Duodenal mucosa (tissue), 2 donors: ENCODE results near the gene PRND.

Source experiments
- H3K27ac ChIP-seq: one replicate; pipeline ENCODE4 v1.7.0; 2013; ENCODE audit warnings: low read depth, low read length
- H3K27me3 ChIP-seq, 2 donors: one replicate each; pipeline ENCODE4 v1.7.0; 2013; ENCODE audit warnings: low read length in 2 of 2, control low read depth in 1 of 2; ENCODE audit not compliant: insufficient read depth in 2 of 2, control insufficient read depth in 1 of 2
- H3K36me3 ChIP-seq, 2 donors: one replicate each; pipeline ENCODE4 v1.7.0; 2013; ENCODE audit warnings: low read length in 2 of 2, control low read depth in 1 of 2; ENCODE audit not compliant: insufficient read depth in 2 of 2, control insufficient read depth in 1 of 2
- H3K4me1 ChIP-seq, 2 donors: one replicate each; pipeline ENCODE4 v1.7.0; 2013; ENCODE audit warnings: low read length in 2 of 2, control low read depth in 1 of 2; ENCODE audit not compliant: insufficient read depth in 2 of 2, control insufficient read depth in 1 of 2
- H3K4me3 ChIP-seq, 2 donors: one replicate each; pipeline ENCODE4 v1.7.0; 2013; ENCODE audit warnings: low read length in 2 of 2, low read depth in 1 of 2
- H3K9ac ChIP-seq, 2 donors: one replicate each; pipeline ENCODE4 v1.7.0; 2013; ENCODE audit warnings: low read length in 2 of 2, low read depth in 1 of 2
- H3K9me3 ChIP-seq, 2 donors: one replicate each; pipeline ENCODE4 v1.7.0; 2013; ENCODE audit warnings: low read length in 2 of 2, control low read depth in 1 of 2; ENCODE audit not compliant: control insufficient read depth in 1 of 2

PRND gene

GRCh38 chr20:4685923-4686221 lies 35.8 kb upstream of the PRND start:
- H3K4me3 ChIP-seq, result peak overlapping the region; percentile 58 to 73
- peaks cover 9 to 10% of the 10 kb centered on the region in 2 donors for H3K4me1 ChIP-seq
- H3K36me3 ChIP-seq, result no peaks in the 10 kb centered on the region

GRCh38 chr20:4688305-4688704 lies 33.4 kb upstream of the PRND start:
- no peaks in the 10 kb centered on the region for H3K27me3 ChIP-seq
- no peak overlapping the region for H3K27ac ChIP-seq
- H3K4me3 ChIP-seq, result no peak overlapping the region
- H3K4me1 ChIP-seq, result peaks cover 9 to 10% of the 10 kb centered on the region in 2 donors
- H3K9ac ChIP-seq, result no peak overlapping the region
- H3K9me3 ChIP-seq, result no peaks in the 10 kb centered on the region
- no peaks in the 10 kb centered on the region for H3K36me3 ChIP-seq

More at GRCh38 chr20:4685923-4686221, 35.8 kb upstream of the PRND start:
- H3K9me3 ChIP-seq, result no peaks in the 10 kb centered on the region
- H3K27ac ChIP-seq, result peak overlapping the region; percentile 84
- H3K27me3 ChIP-seq, result no peaks in the 10 kb centered on the region
- H3K9ac ChIP-seq, result peak overlapping the region in 1 of 2 donors; percentile 51

GRCh38 chr20:4689220-4689619 lies 32.5 kb upstream of the PRND start:
- peaks cover 9 to 10% of the 10 kb centered on the region in 2 donors for H3K4me1 ChIP-seq
- no peak overlapping the region for H3K4me3 ChIP-seq
- H3K27me3 ChIP-seq, result no peaks in the 10 kb centered on the region
- no peaks in the 10 kb centered on the region for H3K9me3 ChIP-seq
- no peak overlapping the region for H3K9ac ChIP-seq
- H3K27ac ChIP-seq, result no peak overlapping the region
- no peaks in the 10 kb centered on the region for H3K36me3 ChIP-seq

- Histone ChIP-seq H3K27ac (no peak overlapping the region), H3K4me3 (no peak overlapping the region), H3K9ac (no peak overlapping the region), H3K36me3 (no peaks in the 10 kb centered on the region), H3K4me1 (peaks cover 0 to 5% of the 10 kb centered on the region in 2 donors), H3K9me3 (no peaks in the 10 kb centered on the region), H3K27me3 (no peaks in the 10 kb centered on the region)
Observed at GRCh38 chr20:4691753-4692152, 30.0 kb upstream of the PRND start.

- no peaks in the 10 kb centered on the region for H3K9me3 ChIP-seq
- H3K27ac ChIP-seq, result no peak overlapping the region
- no peak overlapping the region for H3K4me3 ChIP-seq
- no peak overlapping the region for H3K9ac ChIP-seq
- peaks cover 0 to 2% of the 10 kb centered on the region in 2 donors for H3K36me3 ChIP-seq
- H3K27me3 ChIP-seq, result no peaks in the 10 kb centered on the region
- H3K4me1 ChIP-seq, result no peaks in the 10 kb centered on the region
Observed at GRCh38 chr20:4694076-4694475, 27.6 kb upstream of the PRND start.

- H3K36me3 ChIP-seq, result peaks cover 7 to 19% of the 10 kb centered on the region in 2 donors
- no peaks in the 10 kb centered on the region for H3K27me3 ChIP-seq
- no peak overlapping the region for H3K9ac ChIP-seq
Observed at GRCh38 chr20:4697189-4697830, 24.4 kb upstream of the PRND start.

GRCh38 chr20:4697831-4698221 lies 23.9 kb upstream of the PRND start:
- H3K36me3 ChIP-seq, result peaks cover 7 to 19% of the 10 kb centered on the region in 2 donors
- H3K9me3 ChIP-seq, result no peaks in the 10 kb centered on the region
- H3K4me3 ChIP-seq, result no peak overlapping the region
- no peaks in the 10 kb centered on the region for H3K4me1 ChIP-seq
- H3K9ac ChIP-seq, result no peak overlapping the region
- no peak overlapping the region for H3K27ac ChIP-seq
- H3K27me3 ChIP-seq, result no peaks in the 10 kb centered on the region

More at GRCh38 chr20:4697189-4697830, 24.4 kb upstream of the PRND start:
- H3K27ac ChIP-seq, result no peak overlapping the region
- no peaks in the 10 kb centered on the region for H3K4me1 ChIP-seq
- H3K9me3 ChIP-seq, result no peaks in the 10 kb centered on the region
- no peak overlapping the region for H3K4me3 ChIP-seq

GRCh38 chr20:4699216-4699615 lies 22.5 kb upstream of the PRND start:
- Histone ChIP-seq H3K4me3 (no peak overlapping the region), H3K9ac (no peak overlapping the region), H3K27me3 (no peaks in the 10 kb centered on the region), H3K36me3 (peaks cover 7 to 19% of the 10 kb centered on the region in 2 donors), H3K4me1 (no peaks in the 10 kb centered on the region), H3K27ac (no peak overlapping the region), H3K9me3 (no peaks in the 10 kb centered on the region)

GRCh38 chr20:4699957-4700356 lies 21.8 kb upstream of the PRND start:
- H3K9ac ChIP-seq, result no peak overlapping the region
- no peak overlapping the region for H3K27ac ChIP-seq
- no peak overlapping the region for H3K4me3 ChIP-seq
- H3K27me3 ChIP-seq, result no peaks in the 10 kb centered on the region
- H3K36me3 ChIP-seq, result peaks cover 7 to 19% of the 10 kb centered on the region in 2 donors
- no peaks in the 10 kb centered on the region for H3K4me1 ChIP-seq
- H3K9me3 ChIP-seq, result no peaks in the 10 kb centered on the region

- Histone ChIP-seq H3K4me3 (no peak overlapping the region), H3K27ac (no peak overlapping the region), H3K9ac (no peak overlapping the region), H3K27me3 (no peaks in the 10 kb centered on the region), H3K4me1 (no peaks in the 10 kb centered on the region), H3K36me3 (peaks cover 7 to 19% of the 10 kb centered on the region in 2 donors), H3K9me3 (no peaks in the 10 kb centered on the region)
Observed at GRCh38 chr20:4702562-4703280, 19.0 kb upstream of the PRND start.
